GM12892 (cell line): ENCODE data around the gene MYL10.

Experiments
- POLR2A ChIP-seq: IDR thresholded peaks from 2 replicates; pipeline ENCODE4 v1.6.1; 2011; ENCODE audit warnings: low read depth, low read length, control low read depth
- TAF1 ChIP-seq: IDR thresholded peaks from 2 replicates; pipeline ENCODE4 v1.6.1; 2011; ENCODE audit warnings: low read depth, mild to moderate bottlenecking, control low read depth, low read length, borderline replicate concordance

DNA sequence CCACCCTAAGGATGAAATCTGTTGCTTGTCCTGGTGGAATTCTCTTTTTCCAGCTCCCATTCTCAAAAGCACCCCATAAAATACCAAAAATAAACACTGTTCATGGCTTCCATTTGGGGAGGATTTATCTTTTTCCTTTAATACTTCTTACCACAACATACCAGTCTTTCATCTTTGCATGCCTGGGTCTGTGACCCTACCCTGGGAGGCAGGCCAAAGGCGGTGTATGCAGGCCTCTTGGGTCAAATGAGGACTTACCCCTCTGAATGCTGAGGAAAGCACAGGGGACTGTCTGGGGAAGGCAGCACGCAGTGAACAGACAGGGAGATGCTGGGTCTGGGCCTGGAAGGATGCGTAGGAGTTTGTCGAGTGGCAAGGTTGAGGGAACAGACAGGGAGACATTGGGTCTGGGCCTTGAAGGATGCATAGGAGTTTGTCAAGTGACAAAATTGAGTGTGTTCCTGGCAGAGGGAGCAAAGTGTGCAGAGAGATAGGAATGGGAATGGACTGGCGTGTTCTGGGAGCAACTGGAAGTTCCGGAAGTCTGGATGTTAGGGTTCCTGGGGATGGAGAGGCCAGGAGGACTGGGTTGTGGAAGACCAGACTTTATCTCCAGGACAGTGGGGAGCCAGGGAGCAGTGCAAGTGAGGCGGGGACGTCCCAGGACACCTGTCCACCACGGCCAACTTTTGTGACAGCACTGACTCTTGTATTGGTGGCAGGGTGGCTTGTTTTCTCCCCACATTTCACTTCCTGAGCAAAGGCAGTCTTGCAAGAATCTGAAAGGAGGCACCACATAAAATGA, 40.8 kb downstream of the MYL10 start:
- TF ChIP-seq POLR2A: no peak
- no peak for TF ChIP-seq TAF1
